Activated T-helper 2 cell treated with anti-CD3 and anti-CD28 coated beads, Interferon-gamma antibody, Interleukin-2, Interleukin-4, amounts not matched to agents 10 μg/mL and 5 μg/mL and 100 μg/mL, durations not matched to agents 14 hours and 24 hours and 36 hours (primary cell): ENCODE data around the gene HS2ST1. TPM values are rescaled to one million over a fixed set of nuclear protein-coding genes. Genes with fewer than 3 reads are reported as not detected.

ENCODE experiments used
- DNase-seq: peaks from one replicate; pipeline ENCODE4 v3.0.0; 2021; ENCODE audit warnings: low spot score
- H3K27ac Mint-ChIP-seq: one replicate; pipeline ENCODE4 v1.8.0; 2021; ENCODE audit warnings: mixed read lengths
- H3K27me3 Mint-ChIP-seq: one replicate; pipeline ENCODE4 v1.8.0; 2021; ENCODE audit warnings: low read depth, mixed read lengths
- H3K36me3 Mint-ChIP-seq: one replicate; pipeline ENCODE4 v1.8.0; 2021; ENCODE audit warnings: low read depth, mixed read lengths
- H3K4me1 Mint-ChIP-seq: one replicate; pipeline ENCODE4 v1.8.0; 2021; ENCODE audit warnings: low read depth, mixed read lengths
- H3K4me3 Mint-ChIP-seq: one replicate; pipeline ENCODE4 v1.8.0; 2021; ENCODE audit warnings: low read depth, mild to moderate bottlenecking, moderate library complexity, mixed read lengths
- H3K9me3 Mint-ChIP-seq: one replicate; pipeline ENCODE4 v1.8.0; 2021; ENCODE audit warnings: mixed read lengths
- intact Hi-C: fragments of 100-400 bp; cut with micrococcal nuclease; formaldehyde crosslinking; loops from one replicate; pipeline ENCODE4 v1.15.1; 2023
- total RNA-seq: library from RNA; stranded (reverse); gene quantifications from 2 replicates; pipeline ENCODE4 v1.2.3, GENCODE V29; 2022

The HS2ST1 gene
- total RNA-seq, 1 donor from 2014 or later, result 28.0 TPM

DNA sequence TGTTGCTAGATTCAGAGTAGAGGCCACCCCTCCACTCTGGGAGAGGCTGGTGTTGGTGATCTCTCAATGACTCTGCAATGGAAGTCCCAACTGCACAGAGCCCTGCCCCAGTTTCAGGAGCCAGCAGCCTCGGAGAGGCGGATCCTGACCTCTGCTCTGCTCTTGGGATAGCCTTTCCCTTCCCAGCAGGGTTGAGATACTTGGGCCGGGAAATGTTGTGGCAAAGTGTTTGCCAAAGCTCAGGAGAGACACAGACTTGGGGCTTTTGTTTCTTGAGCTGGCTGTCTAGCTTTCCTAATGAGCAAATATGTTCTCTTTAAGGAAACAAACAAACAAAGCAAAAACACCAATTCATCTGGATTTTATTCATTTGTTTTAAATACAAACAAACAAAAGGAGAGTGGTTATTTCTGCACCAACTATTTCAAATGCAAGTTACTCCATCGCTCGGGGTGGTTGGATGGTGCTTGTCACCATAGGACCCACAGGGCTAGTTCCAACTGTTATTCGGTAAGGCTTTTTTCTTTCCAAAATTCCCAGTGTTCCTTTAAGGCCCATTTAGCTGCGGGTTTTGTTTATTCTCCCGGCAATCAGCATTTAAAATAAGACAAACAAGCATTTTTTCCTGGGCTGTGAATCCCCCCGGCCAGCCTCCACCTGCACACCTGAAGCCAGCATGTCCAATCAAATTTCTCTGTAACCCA lies 220.3 kb downstream of the HS2ST1 start:
- Mint-ChIP-seq H3K27ac (no peak overlapping the region), H3K4me3 (no peak overlapping the region)
- intact Hi-C loops, result loop anchor here (5.0 kb wide), 3 partner anchors 143 to 818 kb away; no protein-coding TSS in a partner anchor

DNA sequence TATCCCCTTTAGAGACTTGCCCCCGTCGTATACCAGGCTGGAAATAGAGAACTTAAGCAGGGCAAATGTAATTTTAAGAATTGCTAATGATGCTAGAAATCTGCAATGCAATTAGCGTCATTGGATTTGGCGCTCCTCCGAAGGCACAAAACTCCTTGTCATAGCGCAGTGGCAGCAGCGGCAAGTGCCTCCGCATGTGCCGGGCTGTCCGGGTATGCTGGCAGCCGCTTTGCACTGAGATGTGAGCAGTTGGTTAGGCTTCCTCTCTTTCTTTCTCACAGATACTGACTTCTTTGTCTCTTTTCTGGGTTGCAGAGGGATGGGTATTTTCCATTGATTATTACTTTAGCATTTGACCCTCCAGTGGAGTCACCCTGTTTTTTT lies 220.9 kb downstream of the HS2ST1 start:
- H3K9me3 Mint-ChIP-seq, result no peaks in the 10 kb centered on the region
- peaks cover 33% of the 10 kb centered on the region for H3K27me3 Mint-ChIP-seq
- H3K4me3 Mint-ChIP-seq, result no peak overlapping the region
- DNase-seq, result no peak
- intact Hi-C loops, result no loop called here
- peaks cover 3% of the 10 kb centered on the region for H3K4me1 Mint-ChIP-seq
- H3K36me3 Mint-ChIP-seq, result no peaks in the 10 kb centered on the region
- no peak overlapping the region for H3K27ac Mint-ChIP-seq

More for the DNA sequence above, 220.3 kb downstream of the HS2ST1 start:
- no peaks in the 10 kb centered on the region for H3K36me3 Mint-ChIP-seq
- no peaks in the 10 kb centered on the region for H3K9me3 Mint-ChIP-seq
- H3K27me3 Mint-ChIP-seq, result peaks cover 33% of the 10 kb centered on the region
- H3K4me1 Mint-ChIP-seq, result peaks cover 3% of the 10 kb centered on the region
- no peak for DNase-seq

- peaks cover 3% of the 10 kb centered on the region for H3K4me1 Mint-ChIP-seq
- no peaks in the 10 kb centered on the region for H3K9me3 Mint-ChIP-seq
- no peak for DNase-seq
- H3K4me3 Mint-ChIP-seq, result no peak overlapping the region
- H3K27ac Mint-ChIP-seq, result no peak overlapping the region
- no peaks in the 10 kb centered on the region for H3K36me3 Mint-ChIP-seq
- intact Hi-C loops, result no loop called here
- peaks cover 33% of the 10 kb centered on the region for H3K27me3 Mint-ChIP-seq
Measured at GRCh38 chr1:87136607-87137341, 222.3 kb downstream of the HS2ST1 start.

GRCh38 chr1:87137342-87137739 lies 222.9 kb downstream of the HS2ST1 start:
- peaks cover 3% of the 10 kb centered on the region for H3K4me1 Mint-ChIP-seq
- intact Hi-C loops, result no loop called here
- no peaks in the 10 kb centered on the region for H3K36me3 Mint-ChIP-seq
- DNase-seq, result no peak
- H3K27ac Mint-ChIP-seq, result no peak overlapping the region
- no peaks in the 10 kb centered on the region for H3K9me3 Mint-ChIP-seq
- peaks cover 33% of the 10 kb centered on the region for H3K27me3 Mint-ChIP-seq
- H3K4me3 Mint-ChIP-seq, result no peak overlapping the region

DNA sequence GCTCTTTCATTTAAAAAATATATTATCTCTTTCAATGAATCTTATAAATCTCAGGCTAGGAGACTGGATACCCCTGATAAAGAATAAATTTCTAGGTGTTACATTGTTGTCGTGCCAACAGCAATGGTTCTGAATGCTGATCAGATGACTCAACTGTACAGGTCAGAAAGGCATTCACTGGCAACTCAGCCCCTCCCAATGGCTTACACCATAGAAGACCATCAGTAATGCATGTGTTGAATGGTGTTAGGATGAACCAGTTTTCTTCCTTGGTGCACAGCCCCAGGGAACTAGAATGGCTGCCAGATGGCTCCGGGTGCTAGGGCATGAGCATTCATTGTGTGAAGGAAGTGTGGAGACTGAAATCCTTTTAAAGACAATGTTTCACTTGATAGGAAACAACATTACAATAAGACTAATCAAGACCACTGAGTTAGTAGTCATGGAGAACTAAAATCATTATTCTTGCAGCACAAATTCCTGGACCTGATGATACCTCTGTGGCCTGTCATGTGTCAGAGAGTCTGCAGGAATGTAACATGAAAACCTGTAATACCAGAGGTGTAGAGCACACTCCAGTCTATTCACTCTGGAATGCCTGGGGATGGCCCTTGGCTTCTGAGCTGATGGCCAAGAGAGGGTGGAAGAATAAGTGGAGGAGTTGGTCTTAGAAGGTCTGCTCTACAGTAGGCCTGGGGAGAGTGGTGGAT lies 226.6 kb downstream of the HS2ST1 start:
- no peak for DNase-seq
- Mint-ChIP-seq H3K4me3 (no peak overlapping the region), H3K4me1 (no peaks in the 10 kb centered on the region), H3K27ac (no peak overlapping the region), H3K27me3 (peaks cover 18% of the 10 kb centered on the region), H3K36me3 (no peaks in the 10 kb centered on the region), H3K9me3 (no peaks in the 10 kb centered on the region)
- intact Hi-C loops, result no loop called here

- Mint-ChIP-seq H3K36me3 (no peaks in the 10 kb centered on the region), H3K4me3 (no peak overlapping the region), H3K4me1 (no peaks in the 10 kb centered on the region), H3K27me3 (peaks cover 22% of the 10 kb centered on the region), H3K27ac (no peak overlapping the region), H3K9me3 (no peaks in the 10 kb centered on the region)
- no peak for DNase-seq
- intact Hi-C loops, result no loop called here
Measured at GRCh38 chr1:87141556-87141955, 227.1 kb downstream of the HS2ST1 start.

DNA sequence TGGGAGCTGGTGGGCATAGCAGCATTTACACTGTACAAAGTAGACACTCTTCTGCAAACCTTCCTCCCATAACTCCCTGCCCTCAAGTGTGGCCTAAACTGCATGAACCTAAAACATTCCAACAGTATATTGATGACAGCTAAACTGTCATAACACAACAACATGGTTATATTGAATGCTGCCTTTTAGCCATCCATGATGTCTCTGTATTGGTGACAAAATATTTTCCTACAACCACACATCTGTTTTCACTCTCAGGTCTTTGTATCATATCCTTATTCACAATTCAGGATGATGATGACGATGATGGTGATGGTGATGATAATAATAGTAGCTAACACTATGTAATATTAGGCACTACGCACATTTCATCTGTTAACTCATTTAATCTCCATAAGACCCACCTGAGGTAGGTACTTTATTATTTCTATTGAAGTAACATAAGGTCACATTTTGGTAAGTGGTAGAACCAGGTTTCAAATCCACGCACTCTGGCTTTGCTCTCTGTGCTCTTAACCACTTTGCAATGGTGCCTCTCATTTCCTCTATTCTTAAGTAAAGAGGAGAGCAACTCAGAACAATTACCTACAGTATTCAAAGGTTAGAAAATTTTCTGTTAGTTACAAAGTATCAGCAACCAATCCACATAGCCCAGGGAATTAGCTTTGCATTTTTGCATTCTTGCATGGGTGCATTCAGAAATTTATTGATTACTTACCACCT lies 229.1 kb downstream of the HS2ST1 start:
- no peak overlapping the region for H3K4me3 Mint-ChIP-seq
- intact Hi-C loops, result no loop called here
- no peaks in the 10 kb centered on the region for H3K9me3 Mint-ChIP-seq
- no peaks in the 10 kb centered on the region for H3K4me1 Mint-ChIP-seq
- no peaks in the 10 kb centered on the region for H3K36me3 Mint-ChIP-seq
- H3K27me3 Mint-ChIP-seq, result peaks cover 24% of the 10 kb centered on the region
- no peak overlapping the region for H3K27ac Mint-ChIP-seq
- DNase-seq, result no peak

GRCh38 chr1:87144316-87144895 lies 230.0 kb downstream of the HS2ST1 start:
- no peak for DNase-seq
- intact Hi-C loops, result no loop called here
- Mint-ChIP-seq H3K27me3 (peaks cover 33% of the 10 kb centered on the region), H3K27ac (no peak overlapping the region), H3K4me1 (no peaks in the 10 kb centered on the region), H3K4me3 (no peak overlapping the region), H3K9me3 (no peaks in the 10 kb centered on the region), H3K36me3 (no peaks in the 10 kb centered on the region)

DNA sequence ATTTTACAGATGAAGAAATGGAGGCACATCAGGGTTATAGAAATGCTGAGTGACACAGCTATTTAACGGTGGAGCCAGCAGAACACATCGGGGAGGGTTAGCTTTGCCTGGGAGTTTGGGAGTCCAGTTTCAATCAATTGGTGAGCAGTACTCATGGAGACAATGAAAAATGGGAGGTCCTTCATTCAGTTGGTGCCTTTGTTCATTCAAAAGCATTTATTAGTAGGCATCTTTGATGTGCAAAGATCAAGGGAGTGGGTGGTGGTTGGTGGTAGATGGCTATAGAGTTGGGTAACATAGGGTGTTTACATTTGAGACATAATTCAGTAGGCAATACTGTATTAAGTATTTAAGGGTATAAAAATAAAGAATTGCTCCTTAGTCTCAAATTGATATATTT lies 230.5 kb downstream of the HS2ST1 start:
- H3K9me3 Mint-ChIP-seq, result no peaks in the 10 kb centered on the region
- peaks cover 37% of the 10 kb centered on the region for H3K27me3 Mint-ChIP-seq
- no peak overlapping the region for H3K4me3 Mint-ChIP-seq
- H3K27ac Mint-ChIP-seq, result no peak overlapping the region
- no peak for DNase-seq
- no peaks in the 10 kb centered on the region for H3K4me1 Mint-ChIP-seq
- intact Hi-C loops, result no loop called here
- H3K36me3 Mint-ChIP-seq, result no peaks in the 10 kb centered on the region

DNA sequence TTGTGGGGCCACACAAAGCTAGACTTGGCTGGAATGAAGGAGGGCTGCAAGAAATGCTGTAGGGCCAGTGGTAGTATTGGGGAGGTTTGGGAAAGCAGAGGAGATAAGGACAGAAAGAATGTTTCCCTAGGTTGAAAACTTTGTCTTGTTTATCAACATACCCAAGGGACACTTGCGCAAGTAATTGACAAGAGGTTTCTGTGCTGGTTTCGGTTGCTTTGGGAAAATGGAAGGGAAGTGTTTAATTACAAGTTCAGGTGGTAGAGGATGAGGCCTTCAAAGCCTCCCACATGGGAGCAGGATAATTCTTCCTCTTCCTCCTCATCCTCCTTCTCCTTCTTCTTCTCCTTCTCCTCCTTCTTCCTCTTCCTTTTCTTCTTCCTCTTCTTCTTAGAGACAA lies 232.1 kb downstream of the HS2ST1 start:
- peaks cover 4% of the 10 kb centered on the region for H3K4me1 Mint-ChIP-seq
- H3K36me3 Mint-ChIP-seq, result no peaks in the 10 kb centered on the region
- no peak for DNase-seq
- H3K4me3 Mint-ChIP-seq, result no peak overlapping the region
- peaks cover 42% of the 10 kb centered on the region for H3K27me3 Mint-ChIP-seq
- H3K27ac Mint-ChIP-seq, result no peak overlapping the region
- H3K9me3 Mint-ChIP-seq, result no peaks in the 10 kb centered on the region
- intact Hi-C loops, result no loop called here

GRCh38 chr1:87146986-87147385 lies 232.6 kb downstream of the HS2ST1 start:
- Mint-ChIP-seq H3K9me3 (no peaks in the 10 kb centered on the region), H3K27ac (no peak overlapping the region), H3K27me3 (peaks cover 43% of the 10 kb centered on the region), H3K4me3 (no peak overlapping the region), H3K36me3 (no peaks in the 10 kb centered on the region), H3K4me1 (peaks cover 9% of the 10 kb centered on the region)
- intact Hi-C loops, result no loop called here
- no peak for DNase-seq

DNA sequence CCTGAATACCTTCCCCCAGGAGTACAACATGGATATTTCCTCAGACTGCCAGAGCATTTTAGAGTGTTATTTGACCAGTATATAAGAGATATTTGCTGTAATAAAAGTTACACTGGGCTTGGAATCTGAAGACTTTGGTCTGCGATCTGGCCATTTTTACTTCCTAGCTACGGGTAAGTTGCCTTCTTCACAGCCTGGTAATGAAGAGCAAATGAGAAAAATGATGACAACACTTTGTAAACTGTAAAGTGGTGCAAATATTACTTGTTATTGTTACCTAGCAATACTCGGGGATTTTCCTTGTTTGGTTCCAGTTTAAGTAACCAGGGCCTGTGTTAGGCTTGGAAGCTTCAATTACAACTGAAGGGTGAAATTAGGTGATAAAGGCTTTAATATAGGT lies 233.4 kb downstream of the HS2ST1 start:
- Mint-ChIP-seq H3K9me3 (no peaks in the 10 kb centered on the region), H3K4me3 (no peak overlapping the region), H3K4me1 (peaks cover 15% of the 10 kb centered on the region), H3K36me3 (no peaks in the 10 kb centered on the region), H3K27me3 (peaks cover 46% of the 10 kb centered on the region), H3K27ac (no peak overlapping the region)
- DNase-seq, result no peak
- intact Hi-C loops, result no loop called here
